NCI-H2171 treated with DMSO at 0.1 percent for 48 hours (cell line): Measurements from ENCODE around the gene PAPPA2.
"Not testable (repeated sequence)": the region's sequence is repeated elsewhere in the genome, so short reads cannot be mapped to it uniquely, and the experiment has no call there.

ENCODE experiments used
- DNase-seq: peaks from one replicate; lab custom pipeline; 2025; lab: John Stamatoyannopoulos, UW

The PAPPA2 gene

GRCh38 chr1:176551146-176551545, 88.2 kb downstream of the PAPPA2 start:
- no peak for DNase-seq

GRCh38 chr1:176552217-176552991, 89.4 kb downstream of the PAPPA2 start:
- DNase-seq: no peak

- no peak for DNase-seq
Measured at GRCh38 chr1:176552999-176553398, 90.0 kb downstream of the PAPPA2 start.

GRCh38 chr1:176556288-176556687, 93.3 kb downstream of the PAPPA2 start:
- DNase-seq: no peak

DNA sequence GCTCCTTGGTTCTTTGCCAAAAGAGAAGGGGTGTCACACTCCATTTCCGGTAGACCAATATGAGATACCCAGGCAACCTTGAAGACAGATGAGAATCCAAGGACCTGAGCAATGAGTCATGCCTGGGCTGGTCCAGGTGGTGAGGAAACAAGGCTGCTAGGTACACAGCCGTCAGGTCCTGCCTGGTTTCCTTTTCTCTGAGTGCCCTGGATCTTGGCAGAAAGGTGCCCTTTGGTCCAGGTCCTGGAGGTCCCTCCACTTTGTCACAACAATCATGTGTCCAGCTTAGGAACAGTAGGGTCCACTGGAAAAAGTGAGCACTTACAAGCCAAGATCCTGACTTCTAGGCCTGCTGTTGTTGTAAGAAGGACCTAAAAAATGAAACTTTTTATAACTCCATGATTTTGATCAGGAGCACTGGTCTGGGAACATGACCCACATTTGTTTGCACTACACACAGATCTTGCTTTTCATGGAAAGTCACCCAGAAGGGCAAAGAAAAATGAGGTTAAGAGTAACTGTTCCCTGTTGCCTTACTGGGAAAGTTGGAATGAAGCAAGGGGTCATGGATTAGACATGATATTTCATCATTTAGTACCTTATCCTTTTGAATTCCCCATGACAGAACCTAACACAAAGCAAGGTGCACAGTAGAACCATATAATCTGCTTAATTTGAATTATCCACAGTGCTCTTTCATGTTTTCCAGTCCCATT, 94.7 kb downstream of the PAPPA2 start:
- no peak for DNase-seq

DNA sequence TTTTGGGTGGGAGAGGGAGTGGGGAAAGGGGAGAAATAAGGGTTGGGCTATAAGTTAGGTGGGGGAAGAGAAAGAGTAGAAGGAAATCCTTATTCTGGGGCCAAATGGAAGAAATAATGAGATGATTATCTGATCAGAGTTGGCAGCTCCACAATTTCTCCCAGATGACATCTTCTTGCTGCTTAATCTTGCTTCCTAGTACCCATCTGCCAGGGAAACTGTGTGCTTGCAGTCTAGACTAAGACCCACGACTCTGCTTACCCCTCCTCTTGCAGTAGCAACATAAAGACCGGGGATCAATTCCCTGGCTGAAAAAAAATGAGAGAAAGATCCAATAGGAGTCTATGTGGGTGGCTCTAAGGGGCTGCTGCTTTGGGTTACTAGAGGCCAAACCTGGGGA, 95.6 kb downstream of the PAPPA2 start:
- no peak for DNase-seq

GRCh38 chr1:176559474-176559873, 96.5 kb downstream of the PAPPA2 start:
- no peak for DNase-seq

DNA sequence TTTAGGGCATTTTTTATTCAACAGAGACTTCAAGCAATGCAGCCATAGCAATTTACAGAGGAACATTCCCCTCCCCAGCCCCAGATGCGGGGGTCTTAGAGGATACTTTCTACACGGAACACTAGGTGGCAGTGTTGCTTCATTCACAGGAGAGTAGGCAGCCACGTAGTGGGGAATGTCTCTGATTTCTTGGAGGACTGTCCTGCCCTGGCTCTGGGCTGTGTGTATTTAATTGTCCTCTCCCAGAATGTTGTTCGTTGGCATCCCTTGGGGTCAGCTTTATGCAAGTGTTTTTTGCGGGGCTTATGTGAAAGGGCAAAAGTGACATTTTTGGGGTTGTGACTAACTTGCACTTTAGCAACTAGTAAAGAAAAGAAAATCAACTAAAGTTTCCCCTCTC, 96.9 kb downstream of the PAPPA2 start:
- peak; percentile 35 for DNase-seq

GRCh38 chr1:176560681-176561080, 97.7 kb downstream of the PAPPA2 start:
- DNase-seq: no peak

DNA sequence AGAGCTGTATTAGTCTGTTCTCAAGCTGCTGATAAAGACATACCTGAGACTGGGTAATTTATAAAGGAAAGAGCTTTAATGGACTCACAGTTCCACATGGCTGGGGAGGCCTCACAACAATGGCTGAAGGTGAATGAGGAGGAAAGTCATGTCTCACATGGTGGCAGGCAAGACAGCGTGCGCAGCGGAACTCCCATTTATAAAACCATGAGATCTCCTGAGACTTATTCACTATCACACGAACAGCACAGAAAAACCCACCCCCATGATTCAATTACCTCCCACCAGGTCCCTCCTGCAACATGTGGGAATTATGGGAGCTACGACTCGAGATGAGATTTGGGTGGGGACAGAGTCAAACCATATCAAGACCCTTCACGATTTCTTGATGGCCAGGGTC, 98.8 kb downstream of the PAPPA2 start:
- DNase-seq: not testable (repeated sequence)

DNA sequence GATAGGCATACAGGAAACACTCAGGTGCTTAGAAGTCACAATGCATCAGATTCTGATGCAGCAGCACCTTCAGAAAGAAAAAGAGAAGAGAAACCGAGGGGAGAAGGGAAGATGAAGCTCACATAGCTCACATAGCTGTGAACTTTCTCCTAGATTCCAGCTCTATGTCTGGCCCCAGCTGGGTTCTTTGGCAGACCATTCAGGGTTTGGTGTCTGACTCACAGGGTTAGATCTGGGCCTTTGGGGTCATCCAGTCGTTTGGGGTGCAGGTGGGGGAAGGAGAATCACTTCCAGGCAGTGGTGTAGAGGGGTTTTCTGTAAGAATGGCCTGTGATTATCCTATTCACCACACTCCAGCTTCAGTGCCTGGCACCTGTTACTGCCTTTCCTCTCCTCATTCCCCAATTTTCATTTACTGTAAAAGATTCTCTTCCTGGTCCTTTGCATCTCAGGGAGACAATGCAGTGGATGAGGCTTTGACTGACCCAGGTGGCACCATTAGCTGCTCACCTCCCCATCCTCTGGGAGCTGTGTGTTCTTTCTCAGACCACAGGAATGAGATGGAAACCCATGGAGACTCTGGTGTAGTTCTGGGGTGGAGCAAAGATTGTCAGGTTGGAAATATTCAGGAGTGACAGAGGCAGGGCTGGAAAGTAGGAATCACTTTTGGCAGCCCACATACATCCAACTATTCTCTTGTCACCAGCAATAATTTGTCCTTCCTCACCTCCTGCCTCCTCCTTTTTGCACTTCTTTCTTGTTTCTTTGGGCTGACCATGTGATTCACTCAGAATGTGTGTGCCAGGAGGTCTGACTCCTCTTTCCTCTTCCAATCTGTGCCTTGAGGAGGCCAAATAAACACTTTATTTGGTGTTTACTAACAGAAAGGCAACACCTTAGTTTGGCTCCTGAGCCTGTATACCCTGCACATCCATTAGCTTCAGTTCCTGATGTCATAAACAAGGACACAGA, 103.3 kb downstream of the PAPPA2 start:
- no peak for DNase-seq

GRCh38 chr1:176567190-176567794, 104.3 kb downstream of the PAPPA2 start:
- no peak for DNase-seq

DNA sequence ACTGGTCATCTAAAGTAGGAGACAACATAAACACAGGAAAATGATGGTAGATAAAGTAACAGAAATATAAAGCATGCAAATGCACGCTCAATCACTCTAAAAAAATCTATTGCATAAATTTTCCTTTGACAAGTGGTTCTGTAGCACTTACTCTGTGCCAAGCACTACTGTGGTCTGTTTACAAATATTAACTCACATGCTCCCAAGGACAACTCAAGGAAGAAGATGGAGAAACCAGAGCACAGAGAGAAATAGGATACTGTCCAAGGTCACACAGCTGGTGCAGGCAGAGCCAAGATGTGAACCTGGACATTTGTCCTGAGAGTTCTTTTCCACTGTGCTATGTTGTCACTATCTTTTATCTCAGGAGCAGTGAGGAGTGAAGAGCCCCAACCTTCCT, 105.2 kb downstream of the PAPPA2 start:
- DNase-seq: no peak

DNA sequence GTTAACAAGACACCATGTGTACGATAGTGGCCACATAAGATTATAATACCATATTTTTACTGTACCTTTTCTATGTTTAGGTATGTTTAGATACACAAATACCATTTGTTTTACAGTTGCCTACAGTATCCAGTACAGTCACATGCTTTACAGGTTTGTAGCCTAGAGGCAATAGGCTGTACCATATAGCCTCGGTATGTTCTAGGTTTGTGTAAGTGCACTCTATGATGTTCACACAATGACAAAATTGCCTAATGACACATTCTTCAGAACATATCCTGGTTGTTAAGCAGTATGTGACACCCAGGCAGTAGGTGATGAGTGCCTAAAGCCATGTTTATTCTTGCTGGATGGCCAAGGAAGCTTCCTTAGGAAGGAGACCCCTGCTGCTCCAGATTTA, 111.8 kb downstream of the PAPPA2 start:
- no peak for DNase-seq

DNA sequence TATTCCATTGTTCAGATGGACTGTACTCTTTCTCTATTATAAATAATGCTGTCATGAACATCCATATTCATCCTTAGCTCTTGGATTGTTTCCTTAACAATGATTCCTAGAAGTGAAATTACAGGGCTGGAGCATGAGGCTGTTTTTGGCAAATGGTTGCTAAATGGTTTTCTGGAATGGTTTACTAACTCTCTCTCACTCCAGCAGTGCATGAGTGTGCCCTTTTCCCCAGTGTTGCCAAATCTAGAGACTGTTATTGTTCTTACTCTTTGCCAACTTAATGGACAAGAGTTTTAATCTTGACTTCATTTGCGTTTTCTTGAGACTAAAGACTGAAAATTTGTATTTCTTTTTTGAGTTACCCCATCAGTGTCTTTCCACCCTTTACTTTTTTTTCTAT, 113.0 kb downstream of the PAPPA2 start:
- DNase-seq: no peak

GRCh38 chr1:176576670-176577069, 113.7 kb downstream of the PAPPA2 start:
- DNase-seq: no peak

DNA sequence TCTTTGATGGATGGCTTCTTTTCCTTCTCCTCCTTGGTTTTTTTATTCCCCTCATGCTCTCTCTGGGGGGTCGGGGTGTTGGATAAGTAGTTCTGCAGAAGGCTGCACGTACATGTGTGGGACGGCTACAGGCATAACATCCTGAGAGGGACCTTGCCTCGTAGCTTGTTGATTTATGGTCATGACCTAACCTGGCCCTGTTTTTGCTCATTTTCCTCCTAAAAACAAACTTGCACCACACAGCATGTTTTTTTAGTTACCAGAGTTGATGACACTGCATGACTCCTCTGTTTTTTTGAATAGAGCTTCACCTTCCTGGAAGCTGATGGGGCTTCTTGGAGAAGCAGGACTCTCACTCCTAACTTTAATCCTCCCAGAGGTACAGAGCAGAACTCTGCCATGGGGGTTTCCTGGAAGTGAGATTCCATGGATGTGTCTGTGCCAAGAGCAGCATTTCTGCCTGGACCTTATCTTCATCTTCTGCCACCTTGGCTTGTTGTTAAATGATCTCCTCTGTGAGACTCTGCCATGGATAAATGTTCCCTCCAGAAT, 114.7 kb downstream of the PAPPA2 start:
- DNase-seq: no peak

DNA sequence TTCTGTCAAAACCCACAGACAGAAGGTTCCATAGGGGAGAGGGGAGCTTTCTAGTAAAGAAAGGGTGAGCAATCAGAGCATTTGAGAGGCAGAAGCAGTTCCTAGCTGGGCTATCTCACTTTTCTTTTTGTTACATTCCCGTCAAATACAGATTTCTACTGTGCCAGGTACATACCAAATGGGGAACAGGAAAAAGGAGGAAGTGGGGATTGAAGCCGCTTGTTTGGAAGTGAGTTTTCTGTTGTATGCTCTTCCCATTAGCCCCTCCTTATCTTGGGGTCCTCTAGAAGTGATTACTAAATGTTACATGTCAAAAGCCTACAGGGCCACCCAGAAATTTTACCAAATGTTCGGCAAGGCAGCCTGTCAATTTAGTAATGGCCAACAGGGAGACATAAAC, 116.1 kb downstream of the PAPPA2 start:
- DNase-seq: no peak

DNA sequence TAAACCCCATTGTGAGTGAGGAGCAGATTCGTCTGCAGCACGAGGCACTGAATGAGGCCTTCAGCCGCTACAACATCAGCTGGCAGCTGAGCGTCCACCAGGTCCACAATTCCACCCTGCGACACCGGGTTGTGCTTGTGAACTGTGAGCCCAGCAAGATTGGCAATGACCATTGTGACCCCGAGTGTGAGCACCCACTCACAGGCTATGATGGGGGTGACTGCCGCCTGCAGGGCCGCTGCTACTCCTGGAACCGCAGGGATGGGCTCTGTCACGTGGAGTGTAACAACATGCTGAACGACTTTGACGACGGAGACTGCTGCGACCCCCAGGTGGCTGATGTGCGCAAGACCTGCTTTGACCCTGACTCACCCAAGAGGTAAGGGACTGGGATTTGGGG, 132.2 kb downstream of the PAPPA2 start:
- DNase-seq: no peak

- no peak for DNase-seq
Measured at GRCh38 chr1:176601348-176601747, 138.4 kb downstream of the PAPPA2 start.

GRCh38 chr1:176602388-176603004, 139.5 kb downstream of the PAPPA2 start:
- no peak for DNase-seq
